T-helper 1 cell treated with Interleukin-12 subunit alpha and Interleukin-12 subunit beta and Interleukin-4 antibody, amounts not matched to agents 30 μg/mL and 1 μg/mL, for 36 hours (primary cell): ENCODE measurements around the gene ESYT3.
"Not testable (repeated sequence)": the region's sequence is repeated elsewhere in the genome, so short reads cannot be mapped to it uniquely, and the experiment has no call there.

ENCODE experiments used
- H3K27ac Mint-ChIP-seq: one replicate; pipeline ENCODE4 v1.8.0; 2021; ENCODE audit warnings: mild to moderate bottlenecking, mixed read lengths
- H3K27me3 Mint-ChIP-seq: one replicate; pipeline ENCODE4 v1.8.0; 2021; ENCODE audit warnings: low read depth, mixed read lengths
- H3K36me3 Mint-ChIP-seq: one replicate; pipeline ENCODE4 v1.8.0; 2021; ENCODE audit warnings: low read depth, mixed read lengths
- H3K4me1 Mint-ChIP-seq: one replicate; pipeline ENCODE4 v1.8.0; 2021; ENCODE audit warnings: low read depth, mixed read lengths
- H3K4me3 Mint-ChIP-seq: one replicate; pipeline ENCODE4 v1.8.0; 2021; ENCODE audit warnings: mild to moderate bottlenecking, moderate library complexity, mixed read lengths
- H3K9me3 Mint-ChIP-seq: one replicate; pipeline ENCODE4 v1.8.0; 2021; ENCODE audit warnings: mixed read lengths

Gene ESYT3

DNA sequence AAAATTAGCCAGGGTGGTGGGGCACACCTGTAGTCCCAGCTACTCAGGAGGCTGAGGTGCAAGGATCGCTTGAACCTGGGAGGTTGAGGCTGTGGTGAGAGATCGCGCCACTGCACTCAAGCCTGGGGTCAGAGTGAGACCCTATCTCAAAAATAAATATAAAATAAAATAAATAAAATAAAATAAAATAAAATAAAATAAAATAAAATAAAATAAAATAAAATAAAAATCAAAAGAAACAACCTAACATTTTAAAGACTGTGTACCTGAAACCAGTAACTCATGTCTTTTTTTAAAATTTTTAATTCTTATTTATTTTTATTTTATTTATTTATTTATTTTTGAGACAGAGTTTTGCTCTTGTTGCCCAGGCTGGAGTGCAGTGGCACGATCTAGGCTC lies 7.7 kb upstream of the ESYT3 start:
- peaks cover 22% of the 10 kb centered on the region for H3K27me3 Mint-ChIP-seq
- H3K27ac Mint-ChIP-seq, H3K4me3 Mint-ChIP-seq, H3K4me1 Mint-ChIP-seq, H3K9me3 Mint-ChIP-seq, H3K36me3 Mint-ChIP-seq: not testable (repeated sequence)

DNA sequence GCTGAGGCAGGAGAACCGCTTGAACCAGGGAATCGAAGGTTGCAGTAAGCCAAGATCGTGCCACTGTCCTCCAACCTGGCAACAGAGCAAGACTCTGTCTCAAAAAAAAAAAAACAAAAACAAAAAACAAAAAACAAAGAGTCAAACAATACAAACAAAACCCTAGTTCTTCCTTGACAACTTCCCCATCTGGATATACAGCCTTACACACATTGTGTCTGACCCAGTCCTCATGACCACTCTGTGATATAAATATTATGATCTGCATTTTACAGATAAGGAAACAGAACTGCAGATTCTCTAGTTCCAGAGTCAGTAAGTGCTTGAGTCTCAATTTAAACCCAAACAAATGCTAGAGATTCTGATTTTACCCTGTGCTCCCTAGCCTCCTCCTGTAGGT lies 4.8 kb upstream of the ESYT3 start:
- H3K27ac Mint-ChIP-seq = no peak overlapping the region

DNA sequence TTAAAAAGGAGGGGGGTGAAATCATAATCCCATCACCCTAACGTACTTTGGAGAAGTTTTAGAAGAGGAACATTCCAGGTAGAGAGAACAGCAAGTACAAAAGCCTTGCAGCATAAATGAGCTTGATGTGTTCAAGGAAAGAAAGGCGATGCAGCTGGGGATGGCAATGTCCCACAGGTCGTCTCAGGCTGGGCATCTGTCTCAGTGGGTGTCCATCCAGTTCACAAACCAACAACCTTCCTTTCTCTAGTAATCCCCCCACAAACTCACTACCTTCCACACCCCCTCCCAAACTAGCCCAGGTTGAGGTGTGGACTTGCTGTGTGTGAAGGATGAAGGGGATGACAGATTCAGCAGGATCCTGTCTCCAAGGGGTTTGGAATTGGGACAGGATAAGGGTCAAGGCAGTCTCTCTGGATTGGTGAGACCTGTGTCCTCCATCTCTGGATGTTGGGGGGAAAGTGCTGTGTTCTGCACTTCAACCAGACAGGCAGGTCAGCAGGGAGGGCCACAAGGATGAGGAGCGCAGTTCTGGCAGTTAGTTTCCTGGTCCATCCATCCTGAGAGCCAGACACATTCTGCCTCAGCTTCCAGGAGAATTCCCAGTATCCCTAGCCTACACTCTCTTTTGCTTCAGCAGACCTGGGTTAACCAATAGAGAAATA lies 1.7 kb upstream of the ESYT3 start:
- H3K4me3 Mint-ChIP-seq = no peak overlapping the region
- peaks cover 72% of the 10 kb centered on the region for H3K27me3 Mint-ChIP-seq
- H3K9me3 Mint-ChIP-seq = no peaks in the 10 kb centered on the region
- no peaks in the 10 kb centered on the region for H3K36me3 Mint-ChIP-seq
- peaks cover 9% of the 10 kb centered on the region for H3K4me1 Mint-ChIP-seq
- no peak overlapping the region for H3K27ac Mint-ChIP-seq

More for the DNA sequence above, 4.8 kb upstream of the ESYT3 start:
- H3K9me3 Mint-ChIP-seq = no peaks in the 10 kb centered on the region
- peaks cover 47% of the 10 kb centered on the region for H3K27me3 Mint-ChIP-seq
- no peak overlapping the region for H3K4me3 Mint-ChIP-seq
- H3K36me3 Mint-ChIP-seq = no peaks in the 10 kb centered on the region
- peaks cover 9% of the 10 kb centered on the region for H3K4me1 Mint-ChIP-seq

GRCh38 chr3:138433892-138434275 lies 532 bp upstream of the ESYT3 start:
- H3K27me3 Mint-ChIP-seq = peaks cover 71% of the 10 kb centered on the region

GRCh38 chr3:138434875-138435772 lies 708 bp downstream of the ESYT3 start:
- Mint-ChIP-seq H3K27ac (no peak overlapping the region), H3K4me1 (peaks cover 9% of the 10 kb centered on the region), H3K27me3 (peaks cover 69% of the 10 kb centered on the region), H3K4me3 (peak overlapping the region; percentile 58), H3K9me3 (no peaks in the 10 kb centered on the region), H3K36me3 (no peaks in the 10 kb centered on the region)

More at GRCh38 chr3:138433892-138434275, 532 bp upstream of the ESYT3 start:
- peak overlapping the region; percentile 28 for H3K4me3 Mint-ChIP-seq
- peaks cover 9% of the 10 kb centered on the region for H3K4me1 Mint-ChIP-seq
- no peak overlapping the region for H3K27ac Mint-ChIP-seq
- H3K36me3 Mint-ChIP-seq = no peaks in the 10 kb centered on the region
- H3K9me3 Mint-ChIP-seq = no peaks in the 10 kb centered on the region

GRCh38 chr3:138435840-138436239 lies 1.4 kb downstream of the ESYT3 start:
- Mint-ChIP-seq H3K9me3 (no peaks in the 10 kb centered on the region), H3K4me1 (peaks cover 9% of the 10 kb centered on the region), H3K4me3 (peak overlapping the region; percentile 46)

DNA sequence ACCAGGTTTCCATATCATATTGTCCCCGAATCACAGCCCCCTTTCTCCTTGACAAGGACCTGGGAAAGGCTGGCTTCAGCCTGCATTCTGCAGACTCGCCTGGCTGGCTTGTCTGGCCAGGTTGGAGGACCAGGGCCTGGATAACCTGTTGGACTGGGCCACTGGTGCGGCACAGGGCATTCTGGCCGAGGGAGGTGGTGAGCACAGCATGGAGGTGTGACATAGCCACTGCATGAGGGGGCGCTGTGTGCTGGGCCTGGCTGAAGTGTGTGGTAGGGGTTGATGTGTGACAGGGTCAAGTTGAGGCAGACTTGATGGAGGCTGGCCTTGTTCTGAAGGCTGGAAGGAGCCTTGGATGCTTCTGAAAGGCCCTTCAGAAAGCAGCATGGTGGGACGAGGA lies 2.9 kb downstream of the ESYT3 start:
- H3K27me3 Mint-ChIP-seq = peaks cover 57% of the 10 kb centered on the region
- H3K4me1 Mint-ChIP-seq = peaks cover 9% of the 10 kb centered on the region
- no peak overlapping the region for H3K27ac Mint-ChIP-seq
- no peak overlapping the region for H3K4me3 Mint-ChIP-seq
- no peaks in the 10 kb centered on the region for H3K36me3 Mint-ChIP-seq
- no peaks in the 10 kb centered on the region for H3K9me3 Mint-ChIP-seq

More at GRCh38 chr3:138435840-138436239, 1.4 kb downstream of the ESYT3 start:
- Mint-ChIP-seq H3K27me3 (peaks cover 70% of the 10 kb centered on the region), H3K36me3 (no peaks in the 10 kb centered on the region), H3K27ac (no peak overlapping the region)

GRCh38 chr3:138438896-138439295 lies 4.5 kb downstream of the ESYT3 start:
- Mint-ChIP-seq H3K27me3 (peaks cover 46% of the 10 kb centered on the region), H3K4me1 (peaks cover 4% of the 10 kb centered on the region), H3K27ac (no peak overlapping the region), H3K36me3 (no peaks in the 10 kb centered on the region), H3K9me3 (no peaks in the 10 kb centered on the region), H3K4me3 (no peak overlapping the region)

DNA sequence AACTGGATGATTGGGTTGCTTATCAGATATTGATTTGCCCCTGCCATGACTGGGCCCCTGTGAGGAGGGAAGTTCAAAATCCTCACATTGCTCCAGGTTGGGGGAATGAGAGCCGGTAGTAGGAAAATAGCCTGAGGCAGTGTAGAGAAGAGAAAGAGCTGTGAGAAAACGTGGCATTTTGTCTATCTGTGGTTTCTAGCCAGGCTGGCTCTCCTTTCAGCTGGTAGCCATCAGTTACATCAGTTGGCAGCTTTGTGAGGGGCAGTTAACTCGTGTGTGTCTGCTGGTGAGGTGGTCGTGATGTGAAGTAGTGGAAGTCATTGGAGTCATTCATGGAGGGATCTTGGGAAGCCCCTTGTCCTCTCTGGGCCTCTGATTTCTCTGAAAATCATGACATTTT lies 5.2 kb downstream of the ESYT3 start:
- Mint-ChIP-seq H3K4me1 (no peaks in the 10 kb centered on the region), H3K27ac (no peak overlapping the region), H3K27me3 (peaks cover 39% of the 10 kb centered on the region), H3K9me3 (no peaks in the 10 kb centered on the region), H3K36me3 (no peaks in the 10 kb centered on the region), H3K4me3 (no peak overlapping the region)

DNA sequence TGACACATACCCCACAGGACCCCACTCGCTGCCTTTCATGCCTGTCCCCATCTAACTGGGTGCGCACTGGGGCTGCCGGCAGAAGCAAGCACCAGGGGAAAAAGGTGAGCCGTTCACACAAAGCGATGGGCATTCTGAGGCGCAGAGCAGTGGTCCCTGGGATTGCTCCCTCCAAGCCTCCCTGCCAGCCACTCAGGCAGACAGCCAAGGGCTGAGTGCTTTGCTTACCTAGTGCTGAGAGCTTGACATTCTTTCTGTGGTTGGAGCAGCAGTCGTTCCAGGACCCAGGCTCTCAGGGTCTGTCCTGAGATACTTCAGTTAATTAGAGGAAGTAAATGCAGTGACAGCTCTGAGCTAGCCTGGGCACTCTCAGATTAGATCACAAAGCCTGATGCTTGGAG lies 5.7 kb downstream of the ESYT3 start:
- Mint-ChIP-seq H3K4me3 (no peak overlapping the region), H3K4me1 (no peaks in the 10 kb centered on the region), H3K36me3 (no peaks in the 10 kb centered on the region)

DNA sequence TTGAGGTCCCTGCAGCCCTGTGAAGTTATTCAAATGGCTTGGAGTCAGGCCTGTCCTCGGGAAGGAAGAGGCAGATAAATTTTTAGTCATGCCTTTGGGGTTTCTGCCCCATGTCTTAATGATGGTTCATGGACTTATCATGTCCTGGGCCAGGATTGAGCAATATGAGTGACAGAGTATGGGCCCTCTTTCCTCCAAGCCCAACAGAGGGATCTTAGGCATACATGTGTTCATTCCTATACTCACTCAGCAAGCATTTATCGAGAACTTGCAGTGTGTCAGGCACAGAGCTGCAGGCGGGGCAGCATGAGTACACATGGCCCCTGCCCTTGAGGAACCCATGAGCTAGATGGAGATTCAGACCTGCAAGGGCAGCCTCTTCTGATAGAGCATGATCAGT lies 6.2 kb downstream of the ESYT3 start:
- Mint-ChIP-seq H3K27me3 (peaks cover 35% of the 10 kb centered on the region), H3K4me1 (no peaks in the 10 kb centered on the region), H3K36me3 (no peaks in the 10 kb centered on the region), H3K4me3 (no peak overlapping the region), H3K27ac (no peak overlapping the region), H3K9me3 (no peaks in the 10 kb centered on the region)

More for the DNA sequence above, 5.7 kb downstream of the ESYT3 start:
- no peak overlapping the region for H3K27ac Mint-ChIP-seq
- no peaks in the 10 kb centered on the region for H3K9me3 Mint-ChIP-seq
- H3K27me3 Mint-ChIP-seq = peaks cover 38% of the 10 kb centered on the region

GRCh38 chr3:138441256-138441655 lies 6.8 kb downstream of the ESYT3 start:
- H3K36me3 Mint-ChIP-seq = no peaks in the 10 kb centered on the region

DNA sequence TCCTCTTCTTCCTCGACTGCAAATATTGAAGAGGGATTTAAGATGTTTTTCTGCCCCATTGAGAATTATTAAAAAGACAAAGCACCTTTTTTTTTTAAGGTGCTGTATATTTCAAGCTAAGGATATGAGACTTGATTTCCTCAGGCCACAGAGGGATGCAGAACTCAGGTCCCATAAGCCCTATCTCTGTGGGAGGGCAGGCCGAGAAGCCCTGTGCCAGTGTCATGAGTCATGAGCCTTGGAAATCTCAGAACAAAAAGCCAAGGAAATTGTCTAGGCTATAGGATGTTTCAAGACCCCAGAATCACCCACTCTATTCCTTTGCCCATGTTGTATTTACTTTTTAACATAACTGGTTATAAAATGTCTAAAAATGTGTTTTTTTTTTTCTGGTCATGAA lies 7.3 kb downstream of the ESYT3 start:
- H3K4me3 Mint-ChIP-seq = no peak overlapping the region
- no peak overlapping the region for H3K27ac Mint-ChIP-seq
- H3K27me3 Mint-ChIP-seq = peaks cover 24% of the 10 kb centered on the region
- no peaks in the 10 kb centered on the region for H3K36me3 Mint-ChIP-seq
- no peaks in the 10 kb centered on the region for H3K9me3 Mint-ChIP-seq
- no peaks in the 10 kb centered on the region for H3K4me1 Mint-ChIP-seq

More at GRCh38 chr3:138441256-138441655, 6.8 kb downstream of the ESYT3 start:
- Mint-ChIP-seq H3K9me3 (no peaks in the 10 kb centered on the region), H3K4me3 (no peak overlapping the region), H3K27ac (no peak overlapping the region), H3K4me1 (no peaks in the 10 kb centered on the region), H3K27me3 (peaks cover 28% of the 10 kb centered on the region)

DNA sequence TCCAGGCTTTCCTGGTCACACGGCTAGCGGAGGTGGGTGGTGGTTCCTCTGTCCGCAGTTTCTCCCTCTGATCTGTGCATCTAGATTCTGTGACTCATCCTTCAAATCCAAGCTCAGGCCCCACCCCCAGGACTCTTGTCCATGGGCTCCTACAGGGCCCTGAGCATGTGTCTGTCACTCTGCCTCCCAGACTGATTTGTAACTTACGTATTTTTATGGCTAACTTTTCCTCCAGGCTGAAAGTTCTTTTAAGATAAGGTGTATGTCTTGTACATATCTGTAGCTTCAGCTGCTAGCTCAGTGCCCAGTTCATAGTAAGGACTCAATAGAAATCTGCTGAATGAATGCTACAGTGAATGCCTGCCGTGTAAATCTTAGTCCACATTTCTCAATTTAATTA lies 8.0 kb downstream of the ESYT3 start:
- no peaks in the 10 kb centered on the region for H3K9me3 Mint-ChIP-seq

GRCh38 chr3:138443091-138443490 lies 8.7 kb downstream of the ESYT3 start:
- no peaks in the 10 kb centered on the region for H3K4me1 Mint-ChIP-seq
- no peaks in the 10 kb centered on the region for H3K9me3 Mint-ChIP-seq
- no peaks in the 10 kb centered on the region for H3K36me3 Mint-ChIP-seq
- H3K27ac Mint-ChIP-seq = no peak overlapping the region
- H3K27me3 Mint-ChIP-seq = peaks cover 14% of the 10 kb centered on the region
- no peak overlapping the region for H3K4me3 Mint-ChIP-seq

More for the DNA sequence above, 8.0 kb downstream of the ESYT3 start:
- Mint-ChIP-seq H3K27me3 (peaks cover 17% of the 10 kb centered on the region), H3K4me3 (no peak overlapping the region), H3K27ac (no peak overlapping the region), H3K36me3 (no peaks in the 10 kb centered on the region), H3K4me1 (no peaks in the 10 kb centered on the region)
